ENCODE results near the gene FOSL1. TPM values are rescaled to one million over a fixed set of nuclear protein-coding genes. Genes with fewer than 3 reads are reported as not detected.

The FOSL1 gene
- total RNA-seq, 1 donor from 2014 or later, result 2.6 TPM

DNA sequence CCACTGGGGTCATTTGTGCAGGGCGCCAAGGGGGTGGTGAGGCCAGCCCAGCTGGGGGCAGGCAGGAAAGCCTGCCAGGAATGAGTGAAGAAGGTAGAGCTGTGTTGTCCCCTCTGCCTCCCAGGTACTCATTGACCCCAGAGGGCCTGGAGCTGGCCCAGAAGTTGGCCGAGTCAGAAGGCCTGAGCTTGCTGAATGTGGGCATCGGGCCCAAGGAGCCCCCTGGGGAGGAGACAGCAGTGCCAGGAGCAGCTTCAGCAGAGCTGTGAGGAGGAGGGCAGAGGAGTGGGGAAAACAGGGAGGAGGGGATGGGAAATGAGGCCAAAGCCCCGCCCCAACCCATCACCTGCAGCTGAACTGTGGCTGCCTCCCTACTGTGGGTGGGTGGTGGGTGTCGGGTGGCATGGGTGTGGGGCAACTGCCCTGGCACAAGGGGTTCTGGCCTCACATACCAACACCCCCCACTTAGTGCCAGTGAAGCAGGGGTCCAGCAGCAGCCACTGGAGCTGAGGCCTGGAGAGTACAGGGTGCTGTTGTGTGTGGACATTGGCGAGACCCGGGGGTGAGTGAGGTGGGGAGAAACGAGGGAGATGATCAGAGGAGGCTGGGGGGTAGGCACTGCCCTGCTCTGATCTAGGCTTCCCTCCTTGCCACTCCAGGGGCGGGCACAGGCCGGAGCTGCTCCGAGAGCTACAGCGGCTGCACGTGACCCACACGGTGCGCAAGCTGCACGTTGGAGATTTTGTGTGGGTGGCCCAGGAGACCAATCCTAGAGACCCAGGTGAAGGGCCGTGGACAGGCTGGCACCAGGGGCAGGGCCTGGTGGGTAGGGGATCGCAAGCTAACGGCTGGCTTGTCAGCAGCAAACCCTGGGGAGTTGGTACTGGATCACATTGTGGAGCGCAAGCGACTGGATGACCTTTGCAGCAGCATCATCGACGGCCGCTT, 37.0 kb downstream of the FOSL1 start:
- Histone ChIP-seq H3K36me3 (ENCODE audit: control insufficient read depth, insufficient read depth, low read length) (peaks cover 40% of the 10 kb centered on the region), H3K27me3 (ENCODE audit: control insufficient read depth, insufficient read depth, low read length) (no peaks in the 10 kb centered on the region), H3K4me3 (ENCODE audit: low read depth, low read length) (no peak overlapping the region)
- DNase-seq (ENCODE audit: low read depth), result no peak
- TF ChIP-seq, protein P1, sequence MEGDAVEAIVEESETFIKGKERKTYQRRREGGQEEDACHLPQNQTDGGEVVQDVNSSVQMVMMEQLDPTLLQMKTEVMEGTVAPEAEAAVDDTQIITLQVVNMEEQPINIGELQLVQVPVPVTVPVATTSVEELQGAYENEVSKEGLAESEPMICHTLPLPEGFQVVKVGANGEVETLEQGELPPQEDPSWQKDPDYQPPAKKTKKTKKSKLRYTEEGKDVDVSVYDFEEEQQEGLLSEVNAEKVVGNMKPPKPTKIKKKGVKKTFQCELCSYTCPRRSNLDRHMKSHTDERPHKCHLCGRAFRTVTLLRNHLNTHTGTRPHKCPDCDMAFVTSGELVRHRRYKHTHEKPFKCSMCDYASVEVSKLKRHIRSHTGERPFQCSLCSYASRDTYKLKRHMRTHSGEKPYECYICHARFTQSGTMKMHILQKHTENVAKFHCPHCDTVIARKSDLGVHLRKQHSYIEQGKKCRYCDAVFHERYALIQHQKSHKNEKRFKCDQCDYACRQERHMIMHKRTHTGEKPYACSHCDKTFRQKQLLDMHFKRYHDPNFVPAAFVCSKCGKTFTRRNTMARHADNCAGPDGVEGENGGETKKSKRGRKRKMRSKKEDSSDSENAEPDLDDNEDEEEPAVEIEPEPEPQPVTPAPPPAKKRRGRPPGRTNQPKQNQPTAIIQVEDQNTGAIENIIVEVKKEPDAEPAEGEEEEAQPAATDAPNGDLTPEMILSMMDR (IDR thresholded peaks at IDR 0.05; ENCODE audit: insufficient read depth, low read length, severe bottlenecking), result no peak
- FAIRE-seq, result no peak

DNA sequence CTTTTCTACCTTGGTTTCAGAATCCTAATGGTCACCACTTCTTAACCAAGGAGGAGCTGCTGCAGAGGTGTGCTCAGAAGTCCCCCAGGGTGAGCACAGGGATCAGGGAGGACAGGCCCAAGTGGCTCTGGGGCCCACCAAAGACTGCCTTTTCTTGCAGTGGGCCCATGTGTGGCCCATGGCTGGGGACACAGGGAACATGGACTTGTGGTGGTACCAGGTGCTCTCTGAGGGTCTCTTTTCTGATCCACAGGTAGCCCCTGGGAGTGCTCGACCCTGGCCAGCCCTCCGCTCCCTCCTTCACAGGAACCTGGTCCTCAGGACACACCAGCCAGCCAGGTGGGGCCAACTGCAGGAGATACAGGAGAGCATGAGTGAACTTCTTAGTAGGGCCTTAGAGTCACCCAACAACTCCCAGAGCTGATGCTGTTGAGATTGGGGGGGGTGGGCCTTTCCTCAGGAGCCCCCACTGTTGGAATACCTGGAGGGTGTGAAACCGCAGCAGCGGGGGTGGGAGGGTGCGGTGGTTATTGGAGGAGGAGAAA, 37.9 kb downstream of the FOSL1 start:
- DNase-seq (ENCODE audit: low read depth) (no peak), FAIRE-seq (no peak)
- Histone ChIP-seq H3K27me3 (ENCODE audit: control insufficient read depth, insufficient read depth, low read length) (no peaks in the 10 kb centered on the region), H3K4me3 (ENCODE audit: low read depth, low read length) (no peak overlapping the region), H3K36me3 (ENCODE audit: control insufficient read depth, insufficient read depth, low read length) (peaks cover 40% of the 10 kb centered on the region)
- TF ChIP-seq, protein P1 (IDR thresholded peaks at IDR 0.05; ENCODE audit: insufficient read depth, low read length, severe bottlenecking), result no peak

DNA sequence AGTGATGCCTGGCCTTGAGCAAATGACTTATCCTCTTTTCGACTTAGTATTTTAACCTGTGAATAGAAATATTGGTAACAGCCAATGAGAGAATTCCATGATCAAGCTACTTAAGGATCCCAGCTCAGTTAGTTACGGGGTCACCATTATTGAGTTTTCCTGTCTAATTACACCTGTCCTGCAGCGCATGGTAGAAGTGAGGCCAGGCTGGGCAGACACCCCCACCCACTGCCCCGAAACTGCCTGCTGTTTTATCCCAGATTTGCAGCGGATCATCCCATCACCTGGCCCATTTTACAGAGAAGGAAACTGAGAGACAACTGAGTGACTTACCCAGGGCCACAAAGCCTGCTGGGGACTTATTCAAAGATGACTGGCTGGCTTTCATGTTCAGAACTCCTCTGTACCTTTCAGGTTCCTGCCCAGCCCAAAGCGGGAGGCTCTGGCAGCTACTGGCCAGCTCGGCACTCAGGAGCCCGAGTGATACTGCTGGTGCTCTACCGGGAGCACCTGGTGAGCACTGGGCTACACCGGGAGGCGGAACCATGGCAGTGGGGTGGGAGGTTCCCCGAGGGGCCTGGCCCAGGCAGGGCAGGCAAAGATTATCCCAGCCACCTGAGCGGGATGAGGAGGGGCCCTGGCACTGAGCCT, 38.5 kb downstream of the FOSL1 start:
- TF ChIP-seq, protein P1 (IDR thresholded peaks at IDR 0.05; ENCODE audit: insufficient read depth, low read length, severe bottlenecking), result no peak
- H3K27me3 ChIP-seq (ENCODE audit: control insufficient read depth, insufficient read depth, low read length), result no peaks in the 10 kb centered on the region
- no peak for FAIRE-seq
- no peak for DNase-seq (ENCODE audit: low read depth)
- H3K4me3 ChIP-seq (ENCODE audit: low read depth, low read length), result peak overlapping the region; percentile 98
- peaks cover 38% of the 10 kb centered on the region for H3K36me3 ChIP-seq (ENCODE audit: control insufficient read depth, insufficient read depth, low read length)

DNA sequence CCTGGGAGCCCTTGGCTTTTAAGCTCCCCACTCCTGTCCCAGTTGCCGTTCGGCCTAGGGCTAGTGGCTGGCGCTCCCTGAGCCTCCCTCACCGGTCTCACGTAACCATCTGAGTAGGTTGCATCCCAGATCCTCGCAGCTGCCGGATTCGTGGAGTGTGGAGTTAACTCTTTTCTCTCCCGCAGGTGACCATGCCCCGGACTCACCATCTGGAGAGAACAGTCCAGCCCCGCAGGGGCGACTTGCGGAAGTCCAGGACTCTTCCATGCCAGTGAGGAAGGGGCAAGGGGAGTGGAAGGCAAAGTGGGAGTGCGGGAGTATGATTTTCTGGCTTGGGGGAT, 39.1 kb downstream of the FOSL1 start:
- DNase-seq (ENCODE audit: low read depth) (no peak), FAIRE-seq (no peak)
- H3K4me3 ChIP-seq (ENCODE audit: low read depth, low read length), result peak overlapping the region; percentile 98
- TF ChIP-seq, protein P1 (IDR thresholded peaks at IDR 0.05; ENCODE audit: insufficient read depth, low read length, severe bottlenecking), result no peak
- peaks cover 39% of the 10 kb centered on the region for H3K36me3 ChIP-seq (ENCODE audit: control insufficient read depth, insufficient read depth, low read length)
- H3K27me3 ChIP-seq (ENCODE audit: control insufficient read depth, insufficient read depth, low read length), result no peaks in the 10 kb centered on the region

DNA sequence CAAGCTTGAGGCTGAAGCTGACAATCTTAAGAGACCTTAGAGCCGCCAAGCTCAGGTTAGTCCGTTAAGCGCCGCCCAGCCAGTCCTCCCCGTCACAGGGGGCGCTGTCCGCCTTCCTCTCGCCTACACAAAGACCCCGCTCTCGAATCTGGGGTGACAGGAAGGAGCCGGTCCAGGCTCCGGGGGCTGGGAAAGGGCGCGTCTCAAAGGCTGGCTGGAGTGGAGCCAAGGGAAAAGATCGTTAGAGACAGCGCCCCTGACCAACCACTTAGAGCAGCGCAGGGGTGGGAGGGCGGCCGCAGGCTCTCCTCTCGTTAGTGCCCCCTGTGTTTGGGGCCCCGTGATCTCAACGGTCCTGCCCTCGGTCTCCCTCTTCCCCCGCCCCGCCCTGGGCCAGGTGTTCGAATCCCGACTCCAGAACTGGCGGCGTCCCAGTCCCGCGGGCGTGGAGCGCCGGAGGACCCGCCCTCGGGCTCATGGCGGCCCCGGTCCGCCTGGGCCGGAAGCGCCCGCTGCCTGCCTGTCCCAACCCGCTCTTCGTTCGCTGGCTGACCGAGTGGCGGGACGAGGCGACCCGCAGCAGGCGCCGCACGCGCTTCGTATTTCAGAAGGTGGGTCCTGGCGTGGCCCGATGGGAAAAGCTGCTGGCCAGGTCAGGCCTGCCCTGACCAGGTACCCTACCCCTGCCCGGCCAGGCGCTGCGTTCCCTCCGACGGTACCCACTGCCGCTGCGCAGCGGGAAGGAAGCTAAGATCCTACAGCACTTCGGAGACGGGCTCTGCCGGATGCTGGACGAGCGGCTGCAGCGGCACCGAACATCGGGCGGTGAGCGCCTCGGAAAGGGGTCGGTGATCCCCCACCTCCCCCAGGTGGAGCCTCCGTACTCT, 39.7 kb downstream of the FOSL1 start, which contains the start of gene MUS81:
MUS81 (plus strand) TSS at position 156 of the 887 bp plus-strand sequence; CDS start at position 477, 321 bp downstream.
- DNase-seq (ENCODE audit: low read depth), result peak; percentile 95
- Histone ChIP-seq H3K36me3 (ENCODE audit: control insufficient read depth, insufficient read depth, low read length) (peaks cover 43% of the 10 kb centered on the region), H3K4me3 (ENCODE audit: low read depth, low read length) (peak within 1 kb of the TSS; percentile 98), H3K27me3 (ENCODE audit: control insufficient read depth, insufficient read depth, low read length) (no peaks in the 10 kb centered on the region)
- no peak for FAIRE-seq
- TF ChIP-seq, protein P1 (IDR thresholded peaks at IDR 0.05; ENCODE audit: insufficient read depth, low read length, severe bottlenecking), result peak; percentile 95

All from bronchial epithelial cell (primary cell).